ENCODE results near the gene ZDHHC4.

- TF ChIP-seq RFX5 (IDR thresholded peaks at IDR 0.05; ENCODE audit: low read length) (no peak), POLR2AphosphoS5 (IDR thresholded peaks at IDR 0.05; ENCODE audit: low read depth, low read length) (no peak), SIN3A (IDR thresholded peaks at IDR 0.05; ENCODE audit: borderline replicate concordance, low read depth, low read length) (no peak), MXI1 (IDR thresholded peaks at IDR 0.05; ENCODE audit: low read depth, low read length) (no peak), EP300 (IDR thresholded peaks at IDR 0.05; ENCODE audit: borderline replicate concordance in 1 of 2, low read depth in 1 of 2, low read length in 1 of 2) (no peak), RCOR1 (IDR thresholded peaks at IDR 0.05; ENCODE audit: low read length) (no peak)
- TF ChIP-seq, protein P1, sequence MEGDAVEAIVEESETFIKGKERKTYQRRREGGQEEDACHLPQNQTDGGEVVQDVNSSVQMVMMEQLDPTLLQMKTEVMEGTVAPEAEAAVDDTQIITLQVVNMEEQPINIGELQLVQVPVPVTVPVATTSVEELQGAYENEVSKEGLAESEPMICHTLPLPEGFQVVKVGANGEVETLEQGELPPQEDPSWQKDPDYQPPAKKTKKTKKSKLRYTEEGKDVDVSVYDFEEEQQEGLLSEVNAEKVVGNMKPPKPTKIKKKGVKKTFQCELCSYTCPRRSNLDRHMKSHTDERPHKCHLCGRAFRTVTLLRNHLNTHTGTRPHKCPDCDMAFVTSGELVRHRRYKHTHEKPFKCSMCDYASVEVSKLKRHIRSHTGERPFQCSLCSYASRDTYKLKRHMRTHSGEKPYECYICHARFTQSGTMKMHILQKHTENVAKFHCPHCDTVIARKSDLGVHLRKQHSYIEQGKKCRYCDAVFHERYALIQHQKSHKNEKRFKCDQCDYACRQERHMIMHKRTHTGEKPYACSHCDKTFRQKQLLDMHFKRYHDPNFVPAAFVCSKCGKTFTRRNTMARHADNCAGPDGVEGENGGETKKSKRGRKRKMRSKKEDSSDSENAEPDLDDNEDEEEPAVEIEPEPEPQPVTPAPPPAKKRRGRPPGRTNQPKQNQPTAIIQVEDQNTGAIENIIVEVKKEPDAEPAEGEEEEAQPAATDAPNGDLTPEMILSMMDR (IDR thresholded peaks at IDR 0.05) = no peak
Observed at GRCh38 chr7:6571160-6571779, 6.0 kb upstream of the ZDHHC4 start.
